GM12878 (cell line): ENCODE results near the gene YPEL3. TPM values are rescaled to one million over a fixed set of nuclear protein-coding genes. Genes with fewer than 3 reads are reported as not detected.

ENCODE experiments used
- ATF3 ChIP-seq: IDR thresholded peaks from 2 replicates; pipeline ENCODE4 v1.6.1; 2011; ENCODE audit warnings: low read depth, mild to moderate bottlenecking, low read length, moderate library complexity, borderline replicate concordance; ENCODE audit errors: extremely low read depth
- BACH1 ChIP-seq: fragments of 450-650 bp; IDR thresholded peaks from 2 replicates; pipeline ENCODE4 v1.6.1; 2017; ENCODE audit warnings: mild to moderate bottlenecking, borderline replicate concordance
- BCL3 ChIP-seq: IDR thresholded peaks from 2 replicates; pipeline ENCODE4 v1.6.1; 2011; ENCODE audit warnings: borderline replicate concordance, low read depth, mild to moderate bottlenecking, moderate library complexity, low read length; ENCODE audit not compliant: insufficient read depth, poor library complexity, severe bottlenecking
- BMI1 ChIP-seq: fragments of 450-650 bp; IDR thresholded peaks from 2 replicates; pipeline ENCODE4 v1.6.1; 2016; ENCODE audit warnings: mild to moderate bottlenecking, moderate library complexity, borderline replicate concordance
- CEBPZ ChIP-seq: fragments of 150-350 bp; IDR thresholded peaks from 2 replicates; pipeline ENCODE4 v1.6.1; 2016; ENCODE audit warnings: low read depth, low read length
- CHD4 ChIP-seq: fragments of 200-600 bp; sonication (generic); IDR thresholded peaks from 2 replicates; pipeline ENCODE4 v1.6.1; 2016; ENCODE audit warnings: mild to moderate bottlenecking
- CREB1 ChIP-seq: IDR thresholded peaks from 2 replicates; pipeline ENCODE4 v1.6.1; 2012; ENCODE audit warnings: low read depth, mild to moderate bottlenecking, inconsistent platforms
- DPF2 ChIP-seq: fragments of 450-650 bp; IDR thresholded peaks from 2 replicates; pipeline ENCODE4 v1.6.1; 2017; ENCODE audit warnings: mild to moderate bottlenecking
- E2F4 ChIP-seq: IDR thresholded peaks from 2 replicates; pipeline ENCODE4 v1.6.1; 2012; ENCODE audit warnings: low read depth, low read length, improper control_type of control experiment
- EP300 ChIP-seq, 2 experiments: fragments of 150-350 bp in 1 of 2; IDR thresholded peaks; 2 replicates each; pipeline ENCODE4 v1.6.1; 2011 to 2012; ENCODE audit warnings: low read depth in 2 of 2, low read length in 2 of 2, borderline replicate concordance in 1 of 2, improper control_type of control experiment in 1 of 2, inconsistent platforms in 1 of 2; ENCODE audit not compliant: control insufficient read depth in 1 of 2
- FOXM1 ChIP-seq: IDR thresholded peaks from 2 replicates; pipeline ENCODE4 v1.6.1; 2012; ENCODE audit warnings: low read depth, mild to moderate bottlenecking, inconsistent platforms, low read length, moderate library complexity
- GABPA ChIP-seq: IDR thresholded peaks from 2 replicates; pipeline ENCODE4 v1.6.1; 2014; ENCODE audit warnings: antibody characterized with exemption, low read depth, mild to moderate bottlenecking, inconsistent platforms
- IKZF1 ChIP-seq: fragments of 450-650 bp; conservative IDR thresholded peaks from 2 replicates; pipeline ENCODE4 v1.6.1; 2017; ENCODE audit warnings: antibody characterized with exemption, mild to moderate bottlenecking
- KLF5 ChIP-seq: fragments of 450-650 bp; IDR thresholded peaks from 2 replicates; pipeline ENCODE4 v1.6.1; 2014; ENCODE audit warnings: mild to moderate bottlenecking; ENCODE audit not compliant: partially characterized antibody
- NFXL1 ChIP-seq: fragments of 450-650 bp; IDR thresholded peaks from 2 replicates; pipeline ENCODE4 v1.6.1; 2017; ENCODE audit warnings: antibody characterized with exemption, mild to moderate bottlenecking, borderline replicate concordance
- NKRF ChIP-seq: fragments of 450-650 bp; conservative IDR thresholded peaks from 2 replicates; pipeline ENCODE4 v1.6.1; 2017; ENCODE audit warnings: mild to moderate bottlenecking, moderate library complexity
- SIN3A ChIP-seq: IDR thresholded peaks from 2 replicates; pipeline ENCODE4 v1.6.1; 2012; ENCODE audit warnings: low read depth, low read length, improper control_type of control experiment
- TARDBP ChIP-seq: IDR thresholded peaks from 2 replicates; pipeline ENCODE4 v1.6.1; 2016; ENCODE audit warnings: borderline replicate concordance
- TBL1XR1 ChIP-seq: IDR thresholded peaks from 2 replicates; pipeline ENCODE4 v1.6.1; 2012; ENCODE audit warnings: low read depth, low read length, improper control_type of control experiment
- YBX1 ChIP-seq: fragments of 450-650 bp; IDR thresholded peaks from 2 replicates; pipeline ENCODE4 v1.6.1; 2016; ENCODE audit warnings: antibody characterized with exemption
- polyA plus RNA-seq, 11 experiments: library from polyadenylated mRNA; depleted of rRNA in 4 of 11; unstranded in 6 of 11; stranded (reverse) in 5 of 11; fragments of >200 nt; fragmentation: Nextera tagmentation in 4 of 11; fragmentation: Illumina TruSeq in 1 of 11; extraction: Ambion mirVana in 4 of 11; extraction: Trizol in 1 of 11; gene quantifications; 1 replicate in 1 of 11; 2 replicates in 10 of 11; pipeline versions ENCODE4 v1.2.1 to v1.2.3, GENCODE V29; 2011 to 2016; ENCODE audit warnings: inconsistent platforms in 2 of 11, missing spikeins in 2 of 11, low read depth in 1 of 11
- total RNA-seq, 4 experiments: library from RNA; depleted of rRNA in 3 of 4; stranded (reverse); fragments of >200 nt in 3 of 4; fragmentation: Illumina TruSeq in 1 of 4; extraction: Trizol in 1 of 4; gene quantifications; 2 replicates each; pipeline versions ENCODE4 v1.2.1 to v1.2.3, GENCODE V29; 2013 to 2021

The YPEL3 gene
- total and polyA plus RNA-seq, 10 of the 15 experiments (the other 5 are each of a cell fraction or from before 2014, with no cell fraction given): 1.3 to 22.0 (median 12.1) TPM

GRCh38 chr16:30092373-30093010 is 3.5 kb downstream of the YPEL3 start (continued):
- TF ChIP-seq TBL1XR1 (no peak), E2F4 (peak; percentile 80), BCL3 (no peak), YBX1 (no peak), KLF5 (peak; percentile 46), CREB1 (peak; percentile 59; the same call in 1 of the 2 replicates), IKZF1 (peak; percentile 88), DPF2 (0 out of 2 replicates have a peak, but pooled peaks have one; percentile 30), TARDBP (no peak; the same call in 1 of the 2 replicates), ATF3 (no peak), GABPA (no peak), SIN3A (peak; percentile 49; the same call in 1 of the 2 replicates), FOXM1 (no peak), CHD4 (no peak), CEBPZ (no peak), BMI1 (no peak), NKRF (0 out of 2 replicates have a peak, but pooled peaks have one; percentile 49), BACH1 (peak; percentile 46; the same call in 1 of the 2 replicates), EP300 (IDR thresholded peaks at IDR 0.05; ENCODE audit: borderline replicate concordance in 1 of 2, control insufficient read depth in 1 of 2, low read depth in 2 of 2, low read length in 2 of 2) (no peak), NFXL1 (no peak)
